NCI-H345 (cell line): ENCODE measurements around the gene THRB.

Experiments
- DNase-seq: peaks from one replicate; lab custom pipeline; 2025; lab: John Stamatoyannopoulos, UW

Gene THRB

DNA sequence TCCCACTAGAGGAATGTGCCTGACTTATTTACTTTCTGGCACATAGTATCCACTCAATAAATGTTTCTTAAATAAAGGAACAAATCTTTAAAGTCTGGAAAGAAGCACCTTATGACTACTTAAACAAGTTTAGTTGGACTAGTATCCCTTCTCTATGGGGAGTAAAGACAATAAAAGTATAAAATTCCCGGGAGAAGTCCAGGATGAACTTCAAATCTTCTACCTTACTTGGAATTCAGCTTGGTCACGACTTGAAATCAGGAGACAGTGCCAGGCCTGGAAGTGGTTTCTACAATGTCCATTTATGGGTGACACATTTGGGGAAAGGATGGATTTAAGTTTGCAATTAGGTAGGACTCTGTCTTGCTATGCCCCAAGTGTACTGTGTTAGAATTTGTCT lies 353.1 kb downstream of the THRB start:
- DNase-seq: no peak

DNA sequence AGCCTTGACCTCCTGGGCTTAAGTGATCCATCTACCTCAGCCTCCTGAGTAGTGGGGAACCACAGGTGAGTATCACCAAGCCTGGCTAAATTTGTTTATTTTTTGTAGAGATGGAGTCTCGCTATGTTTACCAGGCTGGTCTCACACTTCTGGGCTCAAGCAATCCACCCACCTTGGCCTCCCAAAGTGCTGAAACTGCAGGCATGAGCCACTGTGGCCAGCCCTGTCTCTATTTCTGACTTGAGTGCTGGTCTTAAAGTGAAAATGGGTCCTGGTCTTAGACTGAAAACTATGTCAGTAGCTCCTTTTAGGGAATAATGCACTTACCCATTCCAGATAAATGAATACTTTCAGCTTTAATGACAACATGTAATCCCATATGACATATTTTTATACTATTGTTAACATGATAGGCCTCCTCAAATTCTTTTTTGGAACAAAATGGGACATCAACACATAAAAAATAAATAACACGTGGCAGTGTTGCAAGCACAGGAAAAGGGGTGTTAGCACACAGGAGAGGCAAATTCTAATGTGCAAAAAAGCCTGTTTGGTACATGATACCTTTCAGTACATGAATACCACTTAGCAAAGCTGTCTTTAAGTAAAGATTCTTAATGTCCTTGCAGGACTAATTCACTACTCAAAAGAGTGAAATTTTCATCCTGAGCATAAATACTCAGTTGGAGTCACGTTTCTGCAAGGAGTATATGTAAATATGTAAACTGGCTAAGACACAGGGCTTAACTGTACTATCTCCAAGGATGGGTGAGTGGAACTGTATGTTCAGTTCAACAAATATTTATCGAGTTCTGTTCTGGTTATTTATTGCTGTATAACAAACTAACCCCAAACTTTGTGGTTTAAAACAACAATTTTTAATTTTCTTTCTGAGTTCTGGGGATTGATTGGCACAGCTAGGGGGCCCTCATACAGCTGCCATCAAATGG lies 354.9 kb downstream of the THRB start:
- no peak for DNase-seq

DNA sequence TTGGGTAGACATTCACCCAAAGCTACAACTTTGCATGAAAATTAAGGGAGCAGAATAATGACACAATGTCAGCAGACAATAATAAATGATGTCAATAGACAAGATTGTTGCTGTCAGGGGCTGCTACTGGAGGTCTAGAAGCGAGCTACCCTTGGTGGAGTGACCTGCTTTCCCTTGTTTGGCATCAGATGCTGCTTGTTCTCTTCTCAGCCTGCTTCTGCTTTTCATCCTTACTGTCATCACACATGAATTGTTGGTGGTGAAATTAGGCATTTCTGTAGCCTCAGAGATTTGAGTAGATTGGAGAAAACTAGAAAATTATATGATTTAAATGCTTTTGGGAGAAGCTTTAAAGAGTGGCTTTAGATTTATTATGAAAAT lies 355.8 kb downstream of the THRB start:
- no peak for DNase-seq

DNA sequence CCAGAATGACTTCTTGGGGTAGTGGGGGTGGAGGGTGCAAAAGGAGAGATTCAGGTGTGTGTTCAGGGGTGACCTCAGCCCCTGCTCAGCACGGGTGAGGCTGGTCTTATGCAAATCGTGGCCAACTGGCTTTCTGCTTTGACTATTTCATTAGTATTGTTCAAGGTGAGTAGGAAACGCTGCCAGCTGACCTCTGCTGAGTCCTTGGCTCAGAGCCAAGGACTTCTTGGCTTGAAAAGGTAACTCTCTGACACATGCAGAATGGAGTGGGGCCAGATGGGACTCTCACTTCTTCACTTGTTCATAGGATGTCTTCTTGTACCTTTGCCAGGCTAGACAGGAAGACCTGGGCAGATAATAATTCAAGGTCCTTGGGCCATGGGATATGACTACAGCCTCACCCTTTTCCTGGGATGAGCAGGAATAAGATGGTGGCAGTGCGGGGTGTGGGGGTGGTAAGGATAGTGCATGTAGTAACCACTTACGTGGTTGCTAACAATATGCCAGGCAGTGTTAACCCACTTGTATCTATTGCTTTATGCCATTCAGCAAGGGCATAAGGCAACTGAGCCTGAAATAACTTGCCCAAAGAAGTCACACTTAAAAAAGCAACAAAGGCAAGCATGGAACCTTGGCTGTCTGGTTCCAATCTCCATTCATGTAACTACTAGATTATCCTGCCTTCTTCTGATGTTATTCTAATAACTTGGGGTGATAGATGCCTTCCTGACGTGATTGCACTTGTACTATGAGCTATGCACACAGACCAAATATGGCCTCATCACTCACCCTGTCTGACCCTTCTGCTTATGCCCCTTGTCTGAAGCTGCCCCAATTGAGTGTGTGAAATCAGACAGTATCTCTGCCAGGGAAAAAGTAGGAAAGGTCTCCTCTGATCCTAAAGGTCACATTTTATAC lies 356.4 kb downstream of the THRB start:
- DNase-seq: peak; percentile 61

DNA sequence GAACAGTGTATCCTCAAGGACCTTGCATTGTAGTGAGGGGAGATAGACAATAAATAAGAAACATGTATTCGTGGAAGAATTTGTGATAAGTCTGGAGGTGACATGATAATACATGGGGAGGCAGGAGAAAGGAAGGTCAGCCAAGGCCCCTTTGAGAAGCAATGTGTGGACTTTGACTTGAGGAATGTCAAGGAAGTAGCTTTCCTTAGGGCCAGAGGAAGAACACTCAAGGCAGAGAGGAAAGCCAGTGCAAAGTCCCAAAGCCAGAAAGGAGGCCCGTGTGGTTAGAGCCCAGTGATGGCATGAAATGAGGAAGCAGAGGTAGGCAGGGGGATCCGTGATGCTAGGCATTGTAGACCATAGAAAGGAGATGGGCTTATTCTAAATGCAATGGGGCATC lies 357.3 kb downstream of the THRB start:
- no peak for DNase-seq

DNA sequence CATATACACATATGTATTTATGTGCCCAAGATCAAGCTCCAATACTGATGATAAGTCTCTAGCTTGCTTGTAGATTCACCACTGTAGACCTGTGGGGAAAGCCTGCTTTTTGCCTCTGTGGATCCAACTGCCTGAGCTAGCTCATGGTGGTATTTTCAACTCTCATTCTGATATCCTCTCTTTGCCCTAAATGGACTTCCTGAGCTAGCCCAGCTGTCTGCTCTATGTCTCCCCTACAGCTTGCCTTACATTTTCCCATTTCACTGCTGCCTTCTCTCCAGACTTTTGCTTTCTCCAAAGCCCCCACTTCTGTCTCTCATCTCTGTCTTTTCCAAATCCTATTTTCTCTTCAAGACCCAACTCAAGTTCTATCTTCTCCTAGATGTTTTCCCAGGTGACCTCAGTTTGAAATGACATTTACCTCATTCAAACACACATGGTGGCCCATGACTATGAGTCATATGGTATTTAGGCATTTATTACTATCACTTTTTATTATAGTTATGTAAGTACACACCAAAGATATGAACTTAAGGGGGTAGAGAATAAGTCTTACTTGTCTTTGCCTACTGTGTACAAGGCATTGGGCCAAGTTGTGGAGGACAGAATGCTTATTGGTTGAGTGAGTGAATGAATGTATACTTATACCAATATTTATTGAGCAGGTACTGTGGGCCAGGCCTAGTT lies 357.9 kb downstream of the THRB start:
- no peak for DNase-seq

DNA sequence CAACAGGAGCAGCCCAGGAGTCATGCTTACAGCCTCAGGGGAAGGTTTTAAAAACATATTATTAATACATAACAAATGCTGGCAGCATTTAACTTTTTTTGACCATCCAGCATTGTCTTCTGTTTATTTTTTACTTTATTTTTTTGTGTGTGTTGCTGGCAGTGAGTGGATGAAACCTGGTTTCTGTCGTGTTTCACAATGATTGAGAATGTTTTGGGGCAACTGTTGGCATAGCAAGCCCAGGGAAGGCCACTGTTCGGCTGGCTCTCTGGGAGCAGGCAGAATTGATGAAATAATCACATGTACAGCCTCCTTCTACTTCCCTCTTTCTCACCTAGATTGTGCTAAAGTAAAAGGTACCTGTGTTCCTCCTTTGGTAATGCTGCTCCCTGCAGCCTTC lies 359.4 kb downstream of the THRB start:
- no peak for DNase-seq

DNA sequence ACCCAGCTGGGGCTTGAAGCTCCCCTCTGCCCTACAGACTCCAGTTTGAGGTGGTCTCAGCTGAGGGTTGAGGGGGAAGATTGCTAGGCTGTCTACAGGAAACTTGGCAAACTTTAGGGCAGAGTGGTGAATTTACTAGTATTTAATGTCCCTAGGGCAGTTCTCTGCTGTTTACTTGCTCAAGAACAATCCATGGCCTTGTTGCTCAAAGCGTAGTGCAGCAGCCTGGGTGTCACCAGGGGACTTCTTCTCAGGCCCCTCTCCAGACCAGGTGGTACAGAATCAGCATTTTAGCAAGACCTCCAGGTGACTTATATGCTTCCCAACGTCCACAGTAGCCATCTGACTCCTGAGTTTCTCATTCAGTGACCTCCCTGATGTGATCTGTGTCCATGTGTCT lies 360.7 kb downstream of the THRB start:
- DNase-seq: no peak

DNA sequence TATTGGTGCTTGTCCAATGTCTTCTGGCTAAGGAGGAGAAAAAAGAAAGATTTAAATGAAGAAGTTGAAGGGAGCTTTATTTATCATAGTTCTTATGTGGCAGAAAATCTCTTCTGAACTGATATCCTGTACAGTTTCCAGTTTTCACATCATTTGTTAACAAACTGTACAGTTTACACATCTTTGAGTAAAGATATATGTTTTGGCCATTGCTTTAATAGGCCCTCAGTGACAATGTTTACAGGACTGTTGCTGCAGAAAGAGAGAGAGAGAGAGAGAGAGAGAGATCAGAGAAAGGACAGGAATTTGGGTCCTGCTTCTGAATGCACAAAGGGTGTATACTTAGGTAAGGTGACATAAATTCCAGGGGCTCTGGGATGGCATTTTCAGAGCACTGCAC lies 361.2 kb downstream of the THRB start:
- no peak for DNase-seq

DNA sequence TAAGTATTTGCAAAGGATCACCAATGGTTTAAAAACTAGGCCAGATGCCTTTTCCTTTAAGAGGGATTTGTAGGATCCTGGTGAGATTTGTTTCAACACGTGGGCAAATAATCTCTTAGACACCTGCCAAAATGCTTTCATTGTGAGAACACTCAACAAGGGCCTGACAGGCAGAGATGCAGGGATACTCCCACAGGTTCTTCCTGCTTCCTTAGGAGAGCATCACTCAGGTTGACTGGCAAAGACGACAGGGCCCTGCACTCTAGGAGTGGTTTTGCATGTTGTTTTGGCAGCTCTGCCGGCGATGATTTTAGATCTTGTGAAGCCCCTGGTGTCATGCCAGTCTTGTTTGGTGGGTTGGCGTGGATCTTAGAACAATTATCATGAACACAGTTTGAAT lies 365.1 kb downstream of the THRB start:
- peak; percentile 51 for DNase-seq

DNA sequence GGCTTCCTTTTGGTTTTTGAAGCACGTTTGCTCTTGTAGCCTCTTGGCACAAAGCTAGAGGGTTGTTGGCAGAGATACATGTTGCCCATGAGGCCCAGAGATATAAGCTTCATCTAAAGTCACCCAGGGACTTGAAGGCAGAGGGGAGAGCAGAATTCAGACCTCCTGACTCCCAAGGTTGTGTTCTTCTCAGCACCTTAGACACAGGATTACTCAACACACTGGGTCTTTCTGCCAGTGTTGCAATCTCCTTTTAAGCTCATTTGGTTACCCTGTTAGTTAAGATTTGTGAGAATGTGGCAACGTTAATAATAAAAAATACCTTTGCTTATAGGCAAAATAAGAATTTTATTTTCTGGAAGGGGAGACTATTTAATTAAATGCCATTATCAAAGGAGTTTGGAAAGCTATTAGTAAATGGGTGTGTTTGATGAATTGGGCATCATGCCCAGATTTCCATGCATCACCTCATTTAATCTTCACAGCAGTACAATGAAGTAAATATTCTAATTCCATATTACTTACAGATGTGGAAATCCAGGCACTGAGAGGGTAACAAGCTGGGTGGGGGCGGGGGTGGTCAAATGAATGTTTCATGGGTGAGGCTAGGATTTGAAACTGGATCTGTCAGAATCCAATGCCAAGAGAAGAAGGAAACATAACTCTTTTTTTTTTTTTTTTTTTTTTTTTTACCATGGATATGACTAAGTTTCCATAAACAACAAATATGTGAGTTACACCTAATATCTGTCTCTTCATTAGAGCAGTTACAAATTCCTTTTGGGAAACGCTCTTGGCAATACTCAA lies 366.2 kb downstream of the THRB start:
- DNase-seq: peak; percentile 12

DNA sequence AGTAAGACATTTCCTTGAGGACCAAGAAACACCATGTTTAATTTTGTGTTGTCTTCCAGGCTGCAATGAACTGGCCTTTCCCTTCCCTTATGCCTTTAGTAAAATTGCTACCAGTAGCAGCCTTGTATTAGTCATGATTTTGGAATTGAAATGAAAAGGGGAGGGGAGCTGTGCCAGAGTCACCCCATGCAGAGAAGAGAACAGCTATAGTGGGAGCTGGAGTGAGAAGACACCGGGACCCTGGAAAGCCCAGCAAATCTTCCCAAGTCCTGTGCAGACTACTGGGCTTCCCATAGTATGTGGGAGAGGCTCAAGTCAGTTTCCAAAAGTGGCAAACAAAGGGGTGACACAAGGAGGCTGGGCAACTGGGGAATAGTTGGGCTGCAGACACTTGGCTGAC lies 371.1 kb downstream of the THRB start:
- no peak for DNase-seq

DNA sequence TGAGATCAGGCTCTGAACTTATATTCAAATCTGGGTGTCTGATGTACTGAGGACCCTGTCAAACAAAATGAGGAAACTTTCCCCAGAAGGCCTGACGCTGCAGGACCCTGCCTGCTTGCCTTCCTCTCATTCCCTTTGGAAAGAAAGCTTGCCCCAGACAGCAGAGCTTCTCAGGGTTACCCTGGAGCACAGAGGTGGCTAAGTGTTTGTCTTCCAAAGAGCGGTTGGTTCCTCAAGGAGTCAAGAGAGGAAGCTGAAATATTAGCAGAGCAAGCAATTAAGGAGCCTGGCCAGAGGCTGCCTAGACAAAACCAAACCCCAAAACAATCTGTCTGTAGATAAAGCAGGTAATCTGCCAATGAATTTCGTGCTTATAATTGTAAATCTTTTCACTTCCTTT lies 374.2 kb downstream of the THRB start:
- DNase-seq: no peak

DNA sequence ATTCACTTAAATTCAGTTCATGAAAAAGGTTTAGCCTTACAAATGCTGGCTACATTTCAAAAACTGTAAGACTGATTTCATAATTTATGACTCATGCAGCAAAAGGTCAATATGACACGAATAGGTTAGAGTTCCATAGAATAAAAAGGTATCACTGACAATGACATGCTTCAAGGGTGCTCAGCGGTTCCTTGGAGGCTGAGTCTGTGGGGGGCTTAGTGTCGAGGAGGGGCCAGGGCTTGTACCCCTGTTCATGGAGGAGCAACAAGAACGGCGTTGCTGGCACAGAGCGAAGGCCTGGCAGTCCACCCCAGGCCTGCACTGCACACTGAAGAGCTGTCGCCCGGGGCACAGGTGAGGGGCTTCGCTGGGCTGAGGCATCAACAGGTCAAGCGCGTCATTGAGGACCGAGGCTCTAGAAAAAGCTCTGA lies 375.3 kb downstream of the THRB start:
- DNase-seq: no peak

DNA sequence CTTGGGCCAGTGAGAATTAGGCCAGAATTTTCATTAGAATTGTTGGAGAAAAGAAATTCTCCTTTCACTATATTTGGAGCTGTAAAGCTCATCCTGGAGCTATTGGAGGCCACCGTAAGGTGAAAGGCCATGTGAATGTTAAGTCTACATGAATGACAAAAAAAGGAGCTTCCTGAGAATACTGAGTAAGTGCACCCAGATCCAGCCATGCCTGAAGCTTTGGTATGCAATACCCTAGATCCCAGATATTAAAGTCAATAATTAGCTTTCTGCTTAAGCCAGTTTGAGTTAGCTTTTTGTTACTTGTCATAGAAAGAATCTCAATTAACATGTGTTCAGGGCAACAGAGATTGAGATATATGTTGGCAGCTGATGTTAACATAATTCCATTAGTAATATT lies 377.1 kb downstream of the THRB start:
- no peak for DNase-seq

DNA sequence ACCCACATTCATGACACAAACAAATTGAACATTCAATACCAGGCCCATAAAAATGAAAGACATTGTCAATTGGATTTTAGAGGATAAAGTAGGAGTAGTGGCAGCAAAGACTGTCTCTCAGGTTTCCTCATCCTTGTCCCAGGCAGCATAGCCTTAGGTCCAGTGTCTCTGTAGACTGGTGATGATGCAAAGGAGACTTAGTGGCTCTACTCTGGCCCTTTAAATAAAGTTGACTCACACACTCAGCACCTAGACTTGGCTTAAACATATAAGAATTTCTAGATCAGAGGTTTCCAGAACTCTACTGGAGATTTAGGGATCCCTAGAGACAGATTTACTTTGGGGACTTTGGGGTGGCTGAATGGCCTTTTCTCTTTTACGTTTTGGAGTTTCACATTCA lies 382.9 kb downstream of the THRB start:
- no peak for DNase-seq

DNA sequence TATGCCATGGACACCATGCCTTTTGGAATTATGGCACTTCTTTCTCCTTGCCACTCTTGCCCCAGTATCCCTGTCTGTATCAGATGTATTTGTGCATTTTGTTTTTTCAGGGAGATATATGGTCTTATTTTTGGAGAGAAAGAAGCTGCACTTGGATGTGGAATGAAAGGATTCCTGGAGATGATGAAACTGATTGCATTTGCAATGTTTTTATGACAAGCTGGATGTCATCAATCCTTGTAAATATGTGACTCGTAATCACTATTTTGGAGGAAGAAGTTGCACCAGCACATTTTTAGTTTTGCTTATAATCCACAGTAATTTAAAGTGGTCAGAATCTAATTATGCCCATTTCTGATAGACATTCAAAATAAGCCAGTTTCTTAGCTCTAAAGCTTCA lies 384.6 kb downstream of the THRB start:
- DNase-seq: no peak

DNA sequence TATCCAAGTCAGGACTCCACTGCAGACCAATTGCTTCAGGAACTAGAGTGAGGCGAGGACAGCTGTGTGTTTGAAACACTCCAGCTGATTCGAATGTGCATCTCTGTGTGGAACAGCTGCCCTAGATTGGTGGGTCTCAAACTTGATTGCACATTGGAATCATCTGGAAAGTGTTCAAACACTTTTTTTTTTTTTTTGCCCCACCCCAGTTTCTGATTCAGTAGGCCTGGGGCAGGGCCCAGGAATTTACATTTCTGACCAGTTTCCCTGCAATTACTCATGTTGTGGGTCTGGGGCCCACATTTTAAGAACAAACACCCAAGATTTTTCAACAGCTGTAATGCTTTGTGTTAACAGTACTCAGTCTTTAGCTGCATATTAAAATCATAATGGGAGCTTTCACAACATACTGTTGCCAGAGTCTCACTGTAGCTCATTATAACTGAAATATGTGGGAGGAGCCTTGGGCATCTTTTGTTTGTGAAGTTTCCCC lies 392.9 kb downstream of the THRB start:
- no peak for DNase-seq

DNA sequence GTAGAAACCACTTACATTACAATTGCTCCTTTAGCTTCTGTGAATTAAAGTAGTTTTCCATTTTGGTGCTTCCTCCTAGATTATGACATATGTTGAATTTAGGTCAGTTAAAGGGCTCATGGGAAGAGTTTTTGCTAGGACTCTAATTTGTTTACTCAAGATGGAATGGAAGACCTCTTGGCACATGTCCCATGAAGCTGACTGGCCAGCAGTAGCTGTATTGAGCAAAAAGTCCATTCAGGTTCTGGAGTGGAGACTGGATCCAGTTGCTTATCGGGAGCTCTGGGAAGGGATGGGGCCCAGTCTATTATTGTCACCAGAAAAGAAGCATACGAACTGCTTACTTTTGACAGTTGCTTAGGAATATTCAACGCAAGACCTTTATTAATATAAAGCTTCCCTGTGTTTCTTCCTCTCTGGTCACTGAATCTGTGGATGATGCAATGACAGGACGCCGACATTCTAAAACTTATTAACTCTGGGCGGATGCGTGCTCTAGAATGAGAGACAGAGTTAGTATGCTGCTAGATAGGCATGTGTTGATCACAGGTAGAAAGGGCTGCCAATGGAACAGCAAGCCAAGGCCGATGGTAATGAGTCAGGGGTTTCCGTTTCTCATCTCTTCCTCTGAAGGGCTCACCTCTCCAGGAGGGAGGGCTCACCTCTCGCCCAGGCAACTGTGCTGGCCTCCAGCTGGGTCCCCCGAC lies 393.8 kb downstream of the THRB start:
- no peak for DNase-seq

DNA sequence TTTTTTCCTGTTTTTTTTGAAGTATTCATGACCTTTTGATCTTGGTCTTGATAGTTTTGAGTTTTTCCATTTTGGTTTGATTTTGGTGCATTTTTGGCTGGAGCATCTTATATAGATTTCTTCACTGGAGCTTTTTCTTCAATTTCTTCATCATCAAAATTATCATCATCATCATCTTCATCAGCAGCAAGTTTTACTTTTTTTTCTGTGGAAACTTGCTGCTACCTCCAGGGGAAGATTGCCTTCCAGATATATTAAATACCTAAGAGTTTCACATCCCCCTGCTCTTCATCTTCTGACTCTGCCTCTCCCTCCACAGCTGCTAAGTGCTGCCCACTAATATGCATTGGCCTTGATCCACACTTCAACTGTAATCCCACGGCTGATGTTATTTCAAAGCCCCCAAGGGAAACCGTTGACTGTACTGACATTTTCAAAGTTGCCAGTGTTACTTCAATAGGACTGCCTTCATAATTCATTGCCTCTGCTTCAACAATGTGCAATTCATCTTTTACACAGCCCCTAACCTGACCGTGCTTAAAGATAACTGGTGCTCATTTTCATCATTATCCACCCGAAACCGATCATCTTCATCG lies 397.9 kb downstream of the THRB start:
- DNase-seq: no peak
